ENCODE measurements around the gene PPP1R9B. TPM values are rescaled to one million over a fixed set of nuclear protein-coding genes. Genes with fewer than 3 reads are reported as not detected.

Gene PPP1R9B
- 36.4 TPM for total RNA-seq

GRCh38 chr17:50150354-50151040 is at the start of gene PPP1R9B:
TSS of gene PPP1R9B (minus strand) at chr17:50150677. CDS start at chr17:50150513, 164 bp downstream.

GRCh38 chr17:50165867-50166517 is 15.5 kb upstream of the PPP1R9B start, which contains the start of gene SGCA:
TSS of gene SGCA (plus strand) at chr17:50166005. CDS start at chr17:50166041, 36 bp downstream.

GRCh38 chr17:50129728-50130558 is 20.5 kb downstream of the PPP1R9B start, which contains the start of gene SAMD14:
TSS of gene SAMD14 (minus strand) at chr17:50130160. CDS start at chr17:50124959, 5,201 bp downstream.

GRCh38 chr17:50094753-50095619 is 55.5 kb downstream of the PPP1R9B start, which contains the start of gene PDK2:
TSS of gene PDK2 (plus strand) at chr17:50095351. CDS start at chr17:50095436, 85 bp downstream.

Other genes starting within 250 kb of the PPP1R9B start
- not detected for gene DLX4, start 181.5 kb downstream of the PPP1R9B start, total RNA-seq
- gene DLX3, start 155.5 kb downstream of the PPP1R9B start, total RNA-seq: 0.33 TPM
- 22.1 TPM for gene ITGA3, start 94.6 kb downstream of the PPP1R9B start, total RNA-seq
- gene PDK2, start 55.3 kb downstream of the PPP1R9B start, total RNA-seq: 22.0 TPM
- gene SAMD14, start 20.5 kb downstream of the PPP1R9B start, total RNA-seq: 14.2 TPM
- 13.5 TPM for gene SGCA, start 15.3 kb upstream of the PPP1R9B start, total RNA-seq
- gene COL1A1, start 51.0 kb upstream of the PPP1R9B start, total RNA-seq: 7,902 TPM
- gene TMEM92, start 123.8 kb upstream of the PPP1R9B start, total RNA-seq: 0.16 TPM
- gene XYLT2, start 195.4 kb upstream of the PPP1R9B start, total RNA-seq: 24.4 TPM
- gene MRPL27, start 222.5 kb upstream of the PPP1R9B start, total RNA-seq: 39.5 TPM
- gene EME1, start 222.6 kb upstream of the PPP1R9B start, total RNA-seq: 4.3 TPM
- gene LRRC59, start 246.8 kb upstream of the PPP1R9B start, total RNA-seq: 45.7 TPM